ENCODE data around the gene RPTOR. TPM values are rescaled to one million over a fixed set of nuclear protein-coding genes. Genes with fewer than 3 reads are reported as not detected.
"Not testable (repeated sequence)": the region's sequence is repeated elsewhere in the genome, so short reads cannot be mapped to it uniquely, and the experiment has no call there.

Gene RPTOR
- total RNA-seq, 4 donors from 2014 or later, result 19.0 to 48.3 (median 27.3) TPM

GRCh38 chr17:80528536-80528935 lies 16.1 kb upstream of the RPTOR start:
- Histone ChIP-seq H3K4me1 (no peaks in the 10 kb centered on the region), H3K4me3 (no peak overlapping the region), H3K9me3 (no peaks in the 10 kb centered on the region), H3K36me3 (no peaks in the 10 kb centered on the region), H3K27ac (no peak overlapping the region), H3K27me3 (no peaks in the 10 kb centered on the region)
- DNase-seq, result no peak
- TF ChIP-seq CTCF (IDR thresholded peaks at IDR 0.05), result no peak
- no peak for TF ChIP-seq POLR2A (IDR thresholded peaks at IDR 0.05)
- intact Hi-C loops (cut with DNase I; ENCODE audit: low total_unique reads), result no loop called here

- DNase-seq, result peak in 1 of 2 donors; percentile 19
- Histone ChIP-seq H3K4me3 (no peak overlapping the region), H3K9me3 (no peaks in the 10 kb centered on the region), H3K4me1 (no peaks in the 10 kb centered on the region), H3K27me3 (no peaks in the 10 kb centered on the region), H3K27ac (no peak overlapping the region), H3K36me3 (no peaks in the 10 kb centered on the region)
- intact Hi-C loops (cut with DNase I; ENCODE audit: low total_unique reads), result no loop called here
- TF ChIP-seq POLR2A (IDR thresholded peaks at IDR 0.05) (no peak), CTCF (IDR thresholded peaks at IDR 0.05) (no peak)
Observed at GRCh38 chr17:80529104-80529903, 15.3 kb upstream of the RPTOR start.

GRCh38 chr17:80529904-80530292 lies 14.7 kb upstream of the RPTOR start:
- Histone ChIP-seq H3K4me3 (no peak overlapping the region), H3K27ac (no peak overlapping the region), H3K27me3 (no peaks in the 10 kb centered on the region), H3K4me1 (no peaks in the 10 kb centered on the region), H3K9me3 (no peaks in the 10 kb centered on the region), H3K36me3 (no peaks in the 10 kb centered on the region)
- intact Hi-C loops (cut with DNase I; ENCODE audit: low total_unique reads), result no loop called here
- TF ChIP-seq CTCF (IDR thresholded peaks at IDR 0.05) (no peak), POLR2A (IDR thresholded peaks at IDR 0.05) (no peak)
- DNase-seq, result no peak

GRCh38 chr17:80531400-80531799 lies 13.2 kb upstream of the RPTOR start:
- Histone ChIP-seq H3K27ac (no peak overlapping the region), H3K4me3 (no peak overlapping the region), H3K4me1 (no peaks in the 10 kb centered on the region), H3K36me3 (no peaks in the 10 kb centered on the region), H3K27me3 (no peaks in the 10 kb centered on the region), H3K9me3 (no peaks in the 10 kb centered on the region)
- intact Hi-C loops (cut with DNase I; ENCODE audit: low total_unique reads), result no loop called here
- TF ChIP-seq POLR2A (IDR thresholded peaks at IDR 0.05) (no peak), CTCF (IDR thresholded peaks at IDR 0.05) (no peak)
- DNase-seq, result no peak

GRCh38 chr17:80537386-80537785 lies 7.3 kb upstream of the RPTOR start:
- intact Hi-C loops (cut with DNase I; ENCODE audit: low total_unique reads); H3K4me3 ChIP-seq; DNase-seq; H3K36me3 ChIP-seq; H3K9me3 ChIP-seq; H3K4me1 ChIP-seq; H3K27ac ChIP-seq; H3K27me3 ChIP-seq: not testable (repeated sequence)
